Activated CD4-positive, alpha-beta T cell treated with anti-CD3 and anti-CD28 coated beads, Interleukin-2, amount 50 U/mL, for 1 hour (primary cell): Measurements from ENCODE around the gene PPP1R12B.
"Not testable (repeated sequence)": the region's sequence is repeated elsewhere in the genome, so short reads cannot be mapped to it uniquely, and the experiment has no call there.

ENCODE experiments used
- DNase-seq: peaks from one replicate; pipeline ENCODE4 v3.0.0-alpha.2; 2020

PPP1R12B gene

GRCh38 chr1:202588503-202589189 lies 240.1 kb downstream of the PPP1R12B start:
- no peak for DNase-seq

- DNase-seq = no peak
Measured at GRCh38 chr1:202589190-202589930, 240.9 kb downstream of the PPP1R12B start.

- DNase-seq = no peak
Measured at GRCh38 chr1:202590126-202590525, 241.6 kb downstream of the PPP1R12B start.

GRCh38 chr1:202590975-202591411 lies 242.5 kb downstream of the PPP1R12B start:
- no peak for DNase-seq

GRCh38 chr1:202591515-202591914 lies 243.0 kb downstream of the PPP1R12B start:
- no peak for DNase-seq

- no peak for DNase-seq
Measured at GRCh38 chr1:202592146-202592545, 243.6 kb downstream of the PPP1R12B start.

GRCh38 chr1:202593845-202594244 lies 245.3 kb downstream of the PPP1R12B start:
- no peak for DNase-seq

- DNase-seq = no peak
Measured at GRCh38 chr1:202596638-202597037, 248.1 kb downstream of the PPP1R12B start.

- DNase-seq = no peak
Measured at GRCh38 chr1:202597090-202597761, 248.7 kb downstream of the PPP1R12B start.

GRCh38 chr1:202599669-202600431 lies 251.4 kb downstream of the PPP1R12B start:
- DNase-seq = no peak

- no peak for DNase-seq
Measured at GRCh38 chr1:202600432-202601041, 252.0 kb downstream of the PPP1R12B start.

GRCh38 chr1:202603435-202603834 lies 254.9 kb downstream of the PPP1R12B start:
- no peak for DNase-seq

- DNase-seq = no peak
Measured at GRCh38 chr1:202605515-202605914, 257.0 kb downstream of the PPP1R12B start.

- not testable (repeated sequence) for DNase-seq
Measured at GRCh38 chr1:202612036-202612435, 263.5 kb downstream of the PPP1R12B start.

GRCh38 chr1:202613571-202613970 lies 265.1 kb downstream of the PPP1R12B start:
- no peak for DNase-seq

GRCh38 chr1:202614363-202615207 lies 266.1 kb downstream of the PPP1R12B start:
- not testable (repeated sequence) for DNase-seq

- DNase-seq = not testable (repeated sequence)
Measured at GRCh38 chr1:202615208-202615500, 266.7 kb downstream of the PPP1R12B start.

GRCh38 chr1:202615501-202616354 lies 267.2 kb downstream of the PPP1R12B start:
- DNase-seq = no peak

GRCh38 chr1:202616355-202616915 lies 267.9 kb downstream of the PPP1R12B start:
- no peak for DNase-seq

- not testable (repeated sequence) for DNase-seq
Measured at GRCh38 chr1:202619012-202619411, 270.5 kb downstream of the PPP1R12B start.
